Suprapubic skin (tissue), 4 donors: ENCODE results near the gene MAP3K13. TPM values are rescaled to one million over a fixed set of nuclear protein-coding genes. Genes with fewer than 3 reads are reported as not detected.
"Not testable (repeated sequence)": the region's sequence is repeated elsewhere in the genome, so short reads cannot be mapped to it uniquely, and the experiment has no call there.

Source experiments
- DNase-seq, 2 donors: peaks; one replicate each; pipeline ENCODE4 v3.0.0-alpha.2; 2019; ENCODE audit warnings: low spot score in 2 of 2
- H3K27ac ChIP-seq: fragments of 200-600 bp; sonication (generic); one replicate; pipeline ENCODE4 v1.5.1; 2019
- H3K27me3 ChIP-seq: fragments of 200-600 bp; sonication (generic); one replicate; pipeline ENCODE4 v1.5.1; 2019
- H3K36me3 ChIP-seq: fragments of 200-600 bp; sonication (generic); one replicate; pipeline ENCODE4 v1.5.1; 2019
- H3K4me1 ChIP-seq: fragments of 200-600 bp; sonication (generic); one replicate; pipeline ENCODE4 v1.5.1; 2019
- H3K4me3 ChIP-seq: fragments of 200-600 bp; sonication (generic); one replicate; pipeline ENCODE4 v1.5.1; 2019; ENCODE audit warnings: mild to moderate bottlenecking
- H3K9me3 ChIP-seq: fragments of 200-600 bp; sonication (generic); one replicate; pipeline ENCODE4 v1.5.1; 2019
- CTCF ChIP-seq, 2 donors: fragments of 200-600 bp in 1 of 2; fragments of 450-650 bp in 1 of 2; sonication (generic) in 1 of 2; IDR thresholded peaks; one replicate each; pipeline ENCODE4 v1.5.1; 2016 to 2019; ENCODE audit warnings: antibody characterized with exemption in 2 of 2, mild to moderate bottlenecking in 1 of 2, moderate library complexity in 1 of 2
- EP300 ChIP-seq: sonication (generic); formaldehyde crosslinking; IDR thresholded peaks from one replicate; pipeline ENCODE4 v1.6.1; 2017; ENCODE audit warnings: antibody characterized with exemption
- POLR2A ChIP-seq, 2 donors: fragments of 450-650 bp; IDR thresholded peaks; one replicate each; pipeline ENCODE4 v1.6.1; 2017; ENCODE audit warnings: antibody characterized with exemption in 2 of 2, mild to moderate bottlenecking in 2 of 2, moderate library complexity in 2 of 2
- POLR2AphosphoS5 ChIP-seq, 3 donors: sonication (generic); formaldehyde crosslinking; IDR thresholded peaks; one replicate each; pipeline ENCODE4 v1.6.1; 2017; ENCODE audit warnings: antibody characterized with exemption in 3 of 3
- WGBS: methylation state at CpG from one replicate; pipeline ENCODE4 v1.1.5; 2018; 5-methylcytosine and 5-hydroxymethylcytosine counted together
- total RNA-seq, 4 donors: library from RNA; depleted of rRNA; stranded (reverse); fragments of >200 nt; gene quantifications; one replicate each; pipeline ENCODE4 v1.1.0, GENCODE V29; 2016

The MAP3K13 gene
- total RNA-seq, 4 donors from 2014 or later, result 18.0 to 19.6 (median 18.6) TPM

GRCh38 chr3:185361920-185362319, 1.0 kb upstream of the MAP3K13 start:
- H3K4me1 ChIP-seq, result peaks cover 15% of the 10 kb centered on the region
- TF ChIP-seq POLR2A (IDR thresholded peaks at IDR 0.05), result no peak
- no peak for TF ChIP-seq CTCF (IDR thresholded peaks at IDR 0.05)
- TF ChIP-seq POLR2AphosphoS5 (IDR thresholded peaks at IDR 0.05), result no peak
- H3K36me3 ChIP-seq, result no peaks in the 10 kb centered on the region
- WGBS, result 82% methylated on average over 2 of the region's 2 CpGs
- H3K27ac ChIP-seq, result no peak overlapping the region
- H3K9me3 ChIP-seq, result no peaks in the 10 kb centered on the region
- H3K4me3 ChIP-seq, result no peak overlapping the region
- H3K27me3 ChIP-seq, result no peaks in the 10 kb centered on the region
- DNase-seq, result no peak

GRCh38 chr3:185363662-185364203, 797 bp downstream of the MAP3K13 start:
- H3K36me3 ChIP-seq, result no peaks in the 10 kb centered on the region
- H3K4me3 ChIP-seq, result peak overlapping the region; percentile 54
- no peak for TF ChIP-seq CTCF (IDR thresholded peaks at IDR 0.05)
- TF ChIP-seq EP300, result no peak
- TF ChIP-seq POLR2AphosphoS5 (IDR thresholded peaks at IDR 0.05), result no peak
- TF ChIP-seq POLR2A (IDR thresholded peaks at IDR 0.05), result no peak
- no peak for DNase-seq
- WGBS, result 5% methylated on average over 8 of the region's 8 CpGs
- H3K4me1 ChIP-seq, result peaks cover 15% of the 10 kb centered on the region
- peak overlapping the region; percentile 68 for H3K27ac ChIP-seq
- H3K27me3 ChIP-seq, result no peaks in the 10 kb centered on the region
- no peaks in the 10 kb centered on the region for H3K9me3 ChIP-seq

- H3K27ac ChIP-seq, result no peak overlapping the region
- H3K9me3 ChIP-seq, result no peaks in the 10 kb centered on the region
- TF ChIP-seq CTCF (IDR thresholded peaks at IDR 0.05) (no peak), POLR2A (IDR thresholded peaks at IDR 0.05) (no peak), POLR2AphosphoS5 (IDR thresholded peaks at IDR 0.05) (no peak), EP300 (no peak)
- WGBS, result 61% methylated on average over 3 of the region's 3 CpGs
- H3K27me3 ChIP-seq, result no peaks in the 10 kb centered on the region
- no peak overlapping the region for H3K4me3 ChIP-seq
- DNase-seq, result no peak
- no peaks in the 10 kb centered on the region for H3K36me3 ChIP-seq
- peaks cover 15% of the 10 kb centered on the region for H3K4me1 ChIP-seq
Measured at GRCh38 chr3:185365291-185366073, 2.5 kb downstream of the MAP3K13 start.

- TF ChIP-seq POLR2AphosphoS5 (IDR thresholded peaks at IDR 0.05), result no peak
- no peak for TF ChIP-seq EP300
- no peak for TF ChIP-seq CTCF (IDR thresholded peaks at IDR 0.05)
- no peak for TF ChIP-seq POLR2A (IDR thresholded peaks at IDR 0.05)
- Histone ChIP-seq H3K9me3 (no peaks in the 10 kb centered on the region), H3K4me1 (peaks cover 15% of the 10 kb centered on the region), H3K36me3 (no peaks in the 10 kb centered on the region), H3K27ac (no peak overlapping the region), H3K4me3 (no peak overlapping the region), H3K27me3 (no peaks in the 10 kb centered on the region)
- DNase-seq, result no peak
- WGBS, result 61% methylated on average over 1 of the region's 1 CpG
Measured at GRCh38 chr3:185366074-185366335, 3.1 kb downstream of the MAP3K13 start.

GRCh38 chr3:185366913-185367312, 4.0 kb downstream of the MAP3K13 start:
- no peak overlapping the region for H3K4me3 ChIP-seq
- no peaks in the 10 kb centered on the region for H3K36me3 ChIP-seq
- no peaks in the 10 kb centered on the region for H3K27me3 ChIP-seq
- TF ChIP-seq CTCF (IDR thresholded peaks at IDR 0.05) (no peak), POLR2A (IDR thresholded peaks at IDR 0.05) (no peak), EP300 (no peak), POLR2AphosphoS5 (IDR thresholded peaks at IDR 0.05) (no peak)
- H3K4me1 ChIP-seq, result peaks cover 15% of the 10 kb centered on the region
- no peak overlapping the region for H3K27ac ChIP-seq
- no peak for DNase-seq
- H3K9me3 ChIP-seq, result no peaks in the 10 kb centered on the region

- H3K27me3 ChIP-seq, H3K4me3 ChIP-seq, H3K27ac ChIP-seq, DNase-seq, H3K9me3 ChIP-seq, H3K4me1 ChIP-seq, H3K36me3 ChIP-seq: not testable (repeated sequence)
- 94% methylated on average over 6 of the region's 6 CpGs for WGBS
Measured at GRCh38 chr3:185370349-185370748, 7.4 kb downstream of the MAP3K13 start.
